ENCODE data around the gene HMGCR.

DNA sequence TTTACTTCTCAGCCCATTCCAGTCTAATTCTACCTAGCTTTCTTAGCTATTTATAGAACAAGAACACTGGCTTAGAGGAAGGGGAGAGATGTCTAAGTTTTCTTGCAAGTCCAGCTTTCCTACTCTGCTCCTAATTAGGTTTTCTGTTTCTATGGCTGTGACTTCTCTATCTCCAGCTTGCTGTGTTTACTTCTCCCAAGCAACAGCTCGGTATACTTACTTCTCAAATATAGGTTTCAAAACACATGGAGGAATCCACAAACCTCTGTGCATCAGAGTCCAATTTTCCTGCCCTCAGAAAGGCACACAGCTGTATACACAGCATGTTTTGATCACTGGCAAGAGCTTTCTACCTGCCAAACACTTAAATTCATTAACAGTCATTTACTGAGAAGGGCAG lies 17.4 kb upstream of the HMGCR start:
- TF ChIP-seq TAF1 (IDR thresholded peaks at IDR 0.05; ENCODE audit: borderline replicate concordance, low read depth, low read length) (no peak), POLR2AphosphoS5 (IDR thresholded peaks at IDR 0.05; ENCODE audit: low read depth, low read length) (no peak), CHD2 (IDR thresholded peaks at IDR 0.05; ENCODE audit: low read length, partially characterized antibody) (no peak)
- TF ChIP-seq, protein P1, sequence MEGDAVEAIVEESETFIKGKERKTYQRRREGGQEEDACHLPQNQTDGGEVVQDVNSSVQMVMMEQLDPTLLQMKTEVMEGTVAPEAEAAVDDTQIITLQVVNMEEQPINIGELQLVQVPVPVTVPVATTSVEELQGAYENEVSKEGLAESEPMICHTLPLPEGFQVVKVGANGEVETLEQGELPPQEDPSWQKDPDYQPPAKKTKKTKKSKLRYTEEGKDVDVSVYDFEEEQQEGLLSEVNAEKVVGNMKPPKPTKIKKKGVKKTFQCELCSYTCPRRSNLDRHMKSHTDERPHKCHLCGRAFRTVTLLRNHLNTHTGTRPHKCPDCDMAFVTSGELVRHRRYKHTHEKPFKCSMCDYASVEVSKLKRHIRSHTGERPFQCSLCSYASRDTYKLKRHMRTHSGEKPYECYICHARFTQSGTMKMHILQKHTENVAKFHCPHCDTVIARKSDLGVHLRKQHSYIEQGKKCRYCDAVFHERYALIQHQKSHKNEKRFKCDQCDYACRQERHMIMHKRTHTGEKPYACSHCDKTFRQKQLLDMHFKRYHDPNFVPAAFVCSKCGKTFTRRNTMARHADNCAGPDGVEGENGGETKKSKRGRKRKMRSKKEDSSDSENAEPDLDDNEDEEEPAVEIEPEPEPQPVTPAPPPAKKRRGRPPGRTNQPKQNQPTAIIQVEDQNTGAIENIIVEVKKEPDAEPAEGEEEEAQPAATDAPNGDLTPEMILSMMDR (IDR thresholded peaks at IDR 0.05), result no peak
